SK-N-SH (cell line): ENCODE data around the gene WNT1. TPM values are rescaled to one million over a fixed set of nuclear protein-coding genes. Genes with fewer than 3 reads are reported as not detected.

Experiments used
- CTCF ChIA-PET: fragments of 300-600, 350-600 bp; formaldehyde crosslinking; extraction: SDS; loops from one replicate; lab custom pipeline; 2021; lab: Yijun Ruan, JAX
- POLR2A ChIA-PET: fragments of 350-600 bp; sonication (Branson Sonifier 250); formaldehyde crosslinking; extraction: SDS; loops from one replicate; lab custom pipeline; 2020; ENCODE audit warnings: antibody characterized with exemption, inconsistent platforms; lab: Yijun Ruan, JAX
- DNase-seq: peaks from one replicate; pipeline ENCODE4 v3.0.0; 2012
- H2AFZ ChIP-seq: fragments of 200-600 bp; sonication (generic); 2 replicates; pipeline ENCODE4 v1.8.1; 2016; ENCODE audit warnings: antibody characterized with exemption, mild to moderate bottlenecking, low read depth
- H3F3A ChIP-seq: fragments of 200-600 bp; sonication (generic); replicated peaks from 2 replicates; pipeline ENCODE3; 2016; ENCODE audit warnings: antibody characterized with exemption, mild to moderate bottlenecking; ENCODE audit not compliant: insufficient read depth
- H3K27ac ChIP-seq, 2 experiments: fragments of 200-500 bp in 1 of 2; fragments of 200-600 bp in 1 of 2; sonication (Bioruptor generic) in 1 of 2; sonication (generic), shearing (Covaris generic) in 1 of 2; 2 replicates each; pipeline versions ENCODE4 v1.5.1 to v1.6.1; 2014 to 2016; ENCODE audit warnings: low read depth in 2 of 2, inconsistent platforms in 1 of 2, low read length in 1 of 2, mild to moderate bottlenecking in 1 of 2, mixed read lengths in 1 of 2
- H3K27me3 ChIP-seq: fragments of 200-600 bp; sonication (generic), shearing (Covaris generic); 2 replicates; pipeline ENCODE4 v1.6.1; 2016; ENCODE audit warnings: mixed run types; ENCODE audit not compliant: insufficient read depth
- H3K36me3 ChIP-seq, 2 experiments: fragments of 200-500 bp in 1 of 2; fragments of 200-600 bp in 1 of 2; sonication (Bioruptor generic) in 1 of 2; sonication (generic) in 1 of 2; replicated peaks in 1 of 2; 2 replicates each; pipeline versions ENCODE3 to v1.5.1; 2014 to 2016; ENCODE audit warnings: low read length in 1 of 2, mild to moderate bottlenecking in 1 of 2; ENCODE audit not compliant: insufficient read depth in 2 of 2, control insufficient read depth in 1 of 2
- H3K4me1 ChIP-seq, 2 experiments: fragments of 200-500 bp in 1 of 2; fragments of 200-600 bp in 1 of 2; sonication (Bioruptor generic) in 1 of 2; sonication (generic), shearing (Covaris generic) in 1 of 2; 2 replicates each; pipeline versions ENCODE4 v1.5.1 to v1.6.1; 2014 to 2016; ENCODE audit warnings: low read depth in 1 of 2, low read length in 1 of 2, mixed run types in 1 of 2; ENCODE audit not compliant: insufficient read depth in 2 of 2, control insufficient read depth in 1 of 2
- H3K4me2 ChIP-seq: fragments of 200-600 bp; sonication (generic), shearing (Covaris generic); 2 replicates; pipeline ENCODE4 v1.6.1; 2017; ENCODE audit warnings: mixed run types
- H3K4me3 ChIP-seq, 2 experiments: fragments of 200-500 bp in 1 of 2; fragments of 200-600 bp in 1 of 2; sonication (Bioruptor generic) in 1 of 2; sonication (generic), shearing (Covaris generic) in 1 of 2; 2 replicates each; pipeline versions ENCODE4 v1.5.1 to v1.8.1; 2014 to 2016; ENCODE audit warnings: low read depth in 2 of 2, inconsistent platforms in 1 of 2, low read length in 1 of 2, mild to moderate bottlenecking in 1 of 2, mixed read lengths in 1 of 2, moderate library complexity in 1 of 2
- H3K79me2 ChIP-seq: fragments of 200-600 bp; sonication (generic); 2 replicates; pipeline ENCODE4 v1.8.1; 2017; ENCODE audit warnings: mild to moderate bottlenecking; ENCODE audit not compliant: insufficient read depth
- H3K9ac ChIP-seq: fragments of 200-600 bp; sonication (generic); 2 replicates; pipeline ENCODE4 v1.6.1; 2017; ENCODE audit warnings: mixed run types
- H3K9me2 ChIP-seq: fragments of 200-600 bp; sonication (generic); 2 replicates; pipeline ENCODE4 v1.6.1; 2017; ENCODE audit warnings: mixed run types
- H3K9me3 ChIP-seq: fragments of 200-600 bp; sonication (generic); 2 replicates; pipeline ENCODE4 v1.6.1; 2017; ENCODE audit warnings: mixed run types, mild to moderate bottlenecking, moderate library complexity
- H4K20me1 ChIP-seq: fragments of 200-600 bp; sonication (generic); 2 replicates; pipeline ENCODE4 v1.6.1; 2017; ENCODE audit warnings: mild to moderate bottlenecking, mixed run types; ENCODE audit not compliant: insufficient read depth
- CHD2 ChIP-seq: fragments of 150-350 bp; IDR thresholded peaks from 2 replicates; pipeline ENCODE4 v1.6.1; 2018; ENCODE audit warnings: low read length; ENCODE audit not compliant: partially characterized antibody
- ELF1 ChIP-seq: IDR thresholded peaks from 2 replicates; pipeline ENCODE4 v1.4.0; 2012
- EP300 ChIP-seq, 2 experiments: IDR thresholded peaks; 2 replicates each; pipeline versions ENCODE4 v1.4.0 to v1.6.1; 2012; ENCODE audit warnings: borderline replicate concordance in 1 of 2, low read depth in 1 of 2, low read length in 1 of 2
- FOXM1 ChIP-seq: IDR thresholded peaks from 2 replicates; pipeline ENCODE4 v1.4.0; 2012; ENCODE audit warnings: low read depth, mild to moderate bottlenecking
- JUND ChIP-seq: IDR thresholded peaks from 2 replicates; pipeline ENCODE4 v1.4.0; 2012
- NRF1 ChIP-seq: IDR thresholded peaks from 2 replicates; pipeline ENCODE4 v1.6.1; 2012; ENCODE audit warnings: low read depth, mild to moderate bottlenecking, low read length
- RAD21 ChIP-seq: IDR thresholded peaks from 2 replicates; pipeline ENCODE4 v1.6.1; 2012; ENCODE audit warnings: mild to moderate bottlenecking, low read length
- RFX5 ChIP-seq: IDR thresholded peaks from 2 replicates; pipeline ENCODE4 v1.6.1; 2012; ENCODE audit warnings: mild to moderate bottlenecking, improper control_type of control experiment, low read length
- RXRA ChIP-seq: IDR thresholded peaks from 2 replicates; pipeline ENCODE4 v1.4.0; 2012; ENCODE audit warnings: low read depth, mild to moderate bottlenecking, borderline replicate concordance
- SIN3A ChIP-seq: IDR thresholded peaks from 2 replicates; pipeline ENCODE4 v1.6.1; 2012; ENCODE audit warnings: low read depth, mild to moderate bottlenecking, low read length, moderate library complexity, borderline replicate concordance
- TAF1 ChIP-seq: IDR thresholded peaks from 2 replicates; pipeline ENCODE4 v1.6.1; 2012; ENCODE audit warnings: low read depth, mild to moderate bottlenecking, low read length, moderate library complexity, borderline replicate concordance
- TCF12 ChIP-seq: IDR thresholded peaks from 2 replicates; pipeline ENCODE4 v1.4.0; 2012
- TEAD4 ChIP-seq: IDR thresholded peaks from 2 replicates; pipeline ENCODE4 v1.4.0; 2012; ENCODE audit warnings: mild to moderate bottlenecking, borderline replicate concordance; ENCODE audit not compliant: insufficient read depth
- YY1 ChIP-seq: IDR thresholded peaks from 2 replicates; pipeline ENCODE4 v1.4.0; 2012; ENCODE audit warnings: low read depth, mild to moderate bottlenecking
- WGBS: methylation state at CpG from one replicate; pipeline ENCODE4 v1.1.6; 2017; ENCODE audit warnings: low lambda C conversion rate; 5-methylcytosine and 5-hydroxymethylcytosine counted together
- polyA plus RNA-seq, 3 experiments: library from polyadenylated mRNA; depleted of rRNA; stranded (reverse); fragments of >200 nt; gene quantifications; 2 replicates each; pipeline ENCODE4 v1.2.3, GENCODE V29; 2012
- TF ChIP-seq, protein P1 (sequence below): IDR thresholded peaks from 2 replicates; pipeline ENCODE4; 2012
- TF ChIP-seq, protein P2 (sequence below): fragments of 150-350 bp; IDR thresholded peaks from 2 replicates; pipeline ENCODE4 v1.6.1; 2016; ENCODE audit warnings: mild to moderate bottlenecking, low read depth, low read length
- TF ChIP-seq, protein P3 (sequence below): IDR thresholded peaks from 2 replicates; pipeline ENCODE4 v1.6.1; 2012; ENCODE audit warnings: mild to moderate bottlenecking, low read depth, low read length, moderate library complexity

The WNT1 gene
- polyA plus RNA-seq, 1 of the 3 experiments (the other 2 are of a cell fraction), result not detected

DNA sequence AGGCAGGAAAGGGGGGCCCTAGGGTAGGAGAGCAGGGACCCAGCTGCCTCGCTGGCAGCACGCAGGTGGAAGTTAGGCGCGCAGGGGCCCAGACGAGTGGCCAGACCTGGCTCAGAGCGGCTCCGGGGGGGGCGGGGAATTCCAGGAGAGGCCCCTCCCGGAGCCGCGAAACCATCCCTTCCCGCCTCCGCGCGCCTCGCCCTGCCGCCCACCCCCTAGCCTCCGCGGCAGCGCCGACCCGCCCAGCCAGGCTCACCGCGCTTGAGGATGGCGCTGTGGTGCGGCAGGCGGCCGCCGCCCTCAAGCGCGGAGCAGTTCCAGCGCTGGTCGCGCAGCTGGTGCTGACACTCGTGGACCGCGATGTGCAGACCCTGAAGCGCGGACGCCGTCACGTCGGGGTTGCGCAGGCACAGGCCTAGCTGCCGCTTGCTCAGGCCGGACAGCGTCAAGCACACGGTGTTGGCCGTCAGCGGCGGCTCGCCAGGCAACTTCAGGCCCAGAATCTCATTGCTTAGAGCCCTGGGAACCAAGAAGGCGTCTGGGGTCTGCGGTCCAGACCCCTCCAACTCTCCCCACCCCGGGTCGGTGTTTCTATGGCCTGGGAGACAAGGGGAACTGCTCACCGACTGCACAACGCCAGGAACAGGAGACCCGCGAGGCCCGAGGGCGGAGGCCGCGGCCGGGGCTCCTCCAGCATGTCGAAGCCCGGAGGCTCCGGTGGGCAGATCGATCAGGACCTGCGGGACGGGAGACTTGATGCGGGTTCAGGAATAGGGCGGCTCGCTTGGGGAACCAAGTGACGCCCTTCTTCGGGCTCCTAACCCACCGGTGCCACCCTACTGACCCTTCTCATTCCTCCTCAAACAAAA, 8.1 kb upstream of the WNT1 start:
- CTCF ChIA-PET, result interaction anchor here (1.2 to 32.2 kb wide), 7 partner anchors 12 to 118 kb away, joined by 3 to 935 read pairs (median 4); partner anchors contain the start of genes ARF3, DDN and WNT1
- TF ChIP-seq NRF1 (no peak), TAF1 (no peak), RXRA (no peak), SIN3A (no peak), JUND (no peak), ELF1 (no peak), RAD21 (no peak)
- TF ChIP-seq, protein P1, sequence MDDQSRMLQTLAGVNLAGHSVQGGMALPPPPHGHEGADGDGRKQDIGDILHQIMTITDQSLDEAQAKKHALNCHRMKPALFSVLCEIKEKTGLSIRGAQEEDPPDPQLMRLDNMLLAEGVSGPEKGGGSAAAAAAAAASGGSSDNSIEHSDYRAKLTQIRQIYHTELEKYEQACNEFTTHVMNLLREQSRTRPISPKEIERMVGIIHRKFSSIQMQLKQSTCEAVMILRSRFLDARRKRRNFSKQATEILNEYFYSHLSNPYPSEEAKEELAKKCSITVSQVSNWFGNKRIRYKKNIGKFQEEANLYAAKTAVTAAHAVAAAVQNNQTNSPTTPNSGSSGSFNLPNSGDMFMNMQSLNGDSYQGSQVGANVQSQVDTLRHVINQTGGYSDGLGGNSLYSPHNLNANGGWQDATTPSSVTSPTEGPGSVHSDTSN, result no peak
- POLR2A ChIA-PET, result no interaction called here
- H3K9me2 ChIP-seq, result no peaks in the 10 kb centered on the region
- no peaks in the 10 kb centered on the region for H3K9me3 ChIP-seq
- whole genome bisulfite sequencing, result 40% methylated on average over 37 of the region's 77 CpGs
- peaks cover 40% of the 10 kb centered on the region; the same call in 1 of the 2 replicates for H3K27me3 ChIP-seq
- H3K79me2 ChIP-seq, result no peaks in the 10 kb centered on the region
- H4K20me1 ChIP-seq, result no peaks in the 10 kb centered on the region
- peaks cover 0 to 13% of the 10 kb centered on the region in 2 experiments; a peak in 1 of 4 replicates for H3K4me1 ChIP-seq
- H3K4me2 ChIP-seq, result 0 out of 2 replicates have a peak overlapping the region, but pooled peaks have one; percentile 4
- DNase-seq, result peak; percentile 83
- no peak overlapping the region; a peak in 1 of 4 replicates for H3K4me3 ChIP-seq
- H3F3A ChIP-seq, result peaks cover 10% of the 10 kb centered on the region
- H3K9ac ChIP-seq, result no peak overlapping the region
- no peak overlapping the region for H3K27ac ChIP-seq
- H3K36me3 ChIP-seq, result no peaks in the 10 kb centered on the region
- H2AFZ ChIP-seq, result no peak overlapping the region

DNA sequence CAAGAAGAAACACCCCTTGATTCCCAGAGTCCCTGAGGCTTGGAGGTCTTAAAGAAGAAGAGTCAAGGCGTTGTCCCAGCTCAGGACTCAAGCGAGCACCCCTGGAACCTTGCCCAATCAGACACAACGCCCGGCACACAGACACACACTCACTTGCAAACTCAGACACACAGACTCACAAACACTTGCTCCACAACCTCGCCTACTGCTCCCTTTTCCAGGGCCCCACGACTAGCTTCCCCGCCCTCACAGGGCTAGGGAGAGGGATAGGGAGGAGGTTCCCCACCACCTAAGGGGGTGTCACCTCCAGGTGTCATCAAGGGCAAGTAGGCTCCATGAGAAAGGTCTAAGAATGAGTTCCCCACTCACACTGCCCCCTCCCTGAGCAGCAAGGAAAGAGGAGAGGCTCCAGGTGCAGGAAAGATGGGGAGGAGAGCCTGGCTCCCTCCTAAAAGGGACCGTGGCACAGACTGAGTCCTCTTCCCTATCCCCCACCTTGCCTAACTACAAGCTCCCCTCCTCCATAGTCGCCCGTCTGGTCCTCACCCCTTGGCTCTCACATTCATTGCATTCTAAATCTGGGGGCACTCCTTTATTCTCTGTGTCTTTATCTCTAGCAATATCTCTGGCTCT, 7.3 kb upstream of the WNT1 start:
- Histone ChIP-seq H3K27me3 (peaks cover 38% of the 10 kb centered on the region; the same call in 1 of the 2 replicates), H3K9ac (no peak overlapping the region)

More for the DNA sequence above, 7.3 kb upstream of the WNT1 start:
- H3K9me2 ChIP-seq, result no peaks in the 10 kb centered on the region
- H3K79me2 ChIP-seq, result no peaks in the 10 kb centered on the region
- TF ChIP-seq EP300 (IDR thresholded peaks at IDR 0.05; ENCODE audit: borderline replicate concordance in 1 of 2, low read depth in 1 of 2, low read length in 1 of 2) (no peak), RFX5 (no peak), YY1 (no peak), FOXM1 (no peak), TCF12 (no peak), RXRA (no peak), TEAD4 (no peak), CHD2 (no peak), RAD21 (no peak)
- TF ChIP-seq, protein P2, sequence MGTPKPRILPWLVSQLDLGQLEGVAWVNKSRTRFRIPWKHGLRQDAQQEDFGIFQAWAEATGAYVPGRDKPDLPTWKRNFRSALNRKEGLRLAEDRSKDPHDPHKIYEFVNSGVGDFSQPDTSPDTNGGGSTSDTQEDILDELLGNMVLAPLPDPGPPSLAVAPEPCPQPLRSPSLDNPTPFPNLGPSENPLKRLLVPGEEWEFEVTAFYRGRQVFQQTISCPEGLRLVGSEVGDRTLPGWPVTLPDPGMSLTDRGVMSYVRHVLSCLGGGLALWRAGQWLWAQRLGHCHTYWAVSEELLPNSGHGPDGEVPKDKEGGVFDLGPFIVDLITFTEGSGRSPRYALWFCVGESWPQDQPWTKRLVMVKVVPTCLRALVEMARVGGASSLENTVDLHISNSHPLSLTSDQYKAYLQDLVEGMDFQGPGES, result no peak
- TF ChIP-seq, protein P1, result no peak
- TF ChIP-seq, protein P3, sequence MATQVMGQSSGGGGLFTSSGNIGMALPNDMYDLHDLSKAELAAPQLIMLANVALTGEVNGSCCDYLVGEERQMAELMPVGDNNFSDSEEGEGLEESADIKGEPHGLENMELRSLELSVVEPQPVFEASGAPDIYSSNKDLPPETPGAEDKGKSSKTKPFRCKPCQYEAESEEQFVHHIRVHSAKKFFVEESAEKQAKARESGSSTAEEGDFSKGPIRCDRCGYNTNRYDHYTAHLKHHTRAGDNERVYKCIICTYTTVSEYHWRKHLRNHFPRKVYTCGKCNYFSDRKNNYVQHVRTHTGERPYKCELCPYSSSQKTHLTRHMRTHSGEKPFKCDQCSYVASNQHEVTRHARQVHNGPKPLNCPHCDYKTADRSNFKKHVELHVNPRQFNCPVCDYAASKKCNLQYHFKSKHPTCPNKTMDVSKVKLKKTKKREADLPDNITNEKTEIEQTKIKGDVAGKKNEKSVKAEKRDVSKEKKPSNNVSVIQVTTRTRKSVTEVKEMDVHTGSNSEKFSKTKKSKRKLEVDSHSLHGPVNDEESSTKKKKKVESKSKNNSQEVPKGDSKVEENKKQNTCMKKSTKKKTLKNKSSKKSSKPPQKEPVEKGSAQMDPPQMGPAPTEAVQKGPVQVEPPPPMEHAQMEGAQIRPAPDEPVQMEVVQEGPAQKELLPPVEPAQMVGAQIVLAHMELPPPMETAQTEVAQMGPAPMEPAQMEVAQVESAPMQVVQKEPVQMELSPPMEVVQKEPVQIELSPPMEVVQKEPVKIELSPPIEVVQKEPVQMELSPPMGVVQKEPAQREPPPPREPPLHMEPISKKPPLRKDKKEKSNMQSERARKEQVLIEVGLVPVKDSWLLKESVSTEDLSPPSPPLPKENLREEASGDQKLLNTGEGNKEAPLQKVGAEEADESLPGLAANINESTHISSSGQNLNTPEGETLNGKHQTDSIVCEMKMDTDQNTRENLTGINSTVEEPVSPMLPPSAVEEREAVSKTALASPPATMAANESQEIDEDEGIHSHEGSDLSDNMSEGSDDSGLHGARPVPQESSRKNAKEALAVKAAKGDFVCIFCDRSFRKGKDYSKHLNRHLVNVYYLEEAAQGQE, result no peak
- TF ChIP-seq, all 33 proteins: peak for 0
- CTCF ChIA-PET, result interaction anchor here (1.0 to 32.2 kb wide), 4 partner anchors 13 to 117 kb away, joined by 3 to 935 read pairs (median 14); partner anchors contain the start of genes ARF3, DDN and WNT1
- Histone ChIP-seq H3F3A (peaks cover 10% of the 10 kb centered on the region), H3K4me1 (peaks cover 0 to 13% of the 10 kb centered on the region in 2 experiments; a peak in 1 of 4 replicates), H3K27ac (no peak overlapping the region), H3K9me3 (no peaks in the 10 kb centered on the region), H4K20me1 (no peaks in the 10 kb centered on the region), H3K4me2 (peak overlapping the region; percentile 78), H2AFZ (no peak overlapping the region), H3K4me3 (peak overlapping the region in 1 of 2 experiments; percentile 44; a peak in 2 of 4 replicates), H3K36me3 (no peaks in the 10 kb centered on the region)
- POLR2A ChIA-PET, result no interaction called here
- DNase-seq, result peak; percentile 39
- WGBS, result 52% methylated on average over 10 of the region's 10 CpGs
